Measurements from ENCODE around the gene HENMT1. TPM values are rescaled to one million over a fixed set of nuclear protein-coding genes. Genes with fewer than 3 reads are reported as not detected.
A peak's percentile ranks its signal among the peaks of the same experiment; 100 is the strongest.

The HENMT1 gene
- total and polyA plus RNA-seq, 9 of the 15 experiments (the other 6 are each of a cell fraction or from before 2014, with no cell fraction given) = not detected

GRCh38 chr1:108664481-108664880, 3.6 kb upstream of the HENMT1 start:
- H3K36me3 ChIP-seq (ENCODE audit: control insufficient read depth, insufficient read depth, low read length) = no peaks in the 10 kb centered on the region
- peak overlapping the region in 1 of 2 experiments; percentile 37; a peak in 1 of 4 replicates for H3K9ac ChIP-seq (ENCODE audit: insufficient read depth in 1 of 2, low read depth in 2 of 2, low read length in 2 of 2)
- H3K79me2 ChIP-seq (ENCODE audit: control insufficient read depth, insufficient read depth, low read length) = no peaks in the 10 kb centered on the region
- no peak overlapping the region for H3K4me2 ChIP-seq (ENCODE audit: insufficient read depth, low read length)
- H3K27me3 ChIP-seq (ENCODE audit: control insufficient read depth in 2 of 2, insufficient read depth in 2 of 2, low read length in 2 of 2) = no peaks in the 10 kb centered on the region
- TF ChIP-seq JUND (IDR thresholded peaks at IDR 0.05; ENCODE audit: borderline replicate concordance, low read depth, low read length) (no peak), JUND (tag; IDR thresholded peaks at IDR 0.05; ENCODE audit: borderline replicate concordance, low read depth, low read length) (no peak), KAT2B (IDR thresholded peaks at IDR 0.05; ENCODE audit: low read depth, low read length) (no peak), SMAD2 (IDR thresholded peaks at IDR 0.05; ENCODE audit: low read depth, low read length) (no peak)
- TF ChIP-seq, protein P1, sequence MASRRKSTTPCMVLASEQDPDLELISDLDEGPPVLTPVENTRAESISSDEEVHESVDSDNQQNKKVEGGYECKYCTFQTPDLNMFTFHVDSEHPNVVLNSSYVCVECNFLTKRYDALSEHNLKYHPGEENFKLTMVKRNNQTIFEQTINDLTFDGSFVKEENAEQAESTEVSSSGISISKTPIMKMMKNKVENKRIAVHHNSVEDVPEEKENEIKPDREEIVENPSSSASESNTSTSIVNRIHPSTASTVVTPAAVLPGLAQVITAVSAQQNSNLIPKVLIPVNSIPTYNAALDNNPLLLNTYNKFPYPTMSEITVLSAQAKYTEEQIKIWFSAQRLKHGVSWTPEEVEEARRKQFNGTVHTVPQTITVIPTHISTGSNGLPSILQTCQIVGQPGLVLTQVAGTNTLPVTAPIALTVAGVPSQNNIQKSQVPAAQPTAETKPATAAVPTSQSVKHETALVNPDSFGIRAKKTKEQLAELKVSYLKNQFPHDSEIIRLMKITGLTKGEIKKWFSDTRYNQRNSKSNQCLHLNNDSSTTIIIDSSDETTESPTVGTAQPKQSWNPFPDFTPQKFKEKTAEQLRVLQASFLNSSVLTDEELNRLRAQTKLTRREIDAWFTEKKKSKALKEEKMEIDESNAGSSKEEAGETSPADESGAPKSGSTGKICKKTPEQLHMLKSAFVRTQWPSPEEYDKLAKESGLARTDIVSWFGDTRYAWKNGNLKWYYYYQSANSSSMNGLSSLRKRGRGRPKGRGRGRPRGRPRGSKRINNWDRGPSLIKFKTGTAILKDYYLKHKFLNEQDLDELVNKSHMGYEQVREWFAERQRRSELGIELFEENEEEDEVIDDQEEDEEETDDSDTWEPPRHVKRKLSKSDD (conservative IDR thresholded peaks at IDR 0.05; ENCODE audit: low read length) = no peak
- no peak overlapping the region for H3K4me3 ChIP-seq
- H2AFZ ChIP-seq (ENCODE audit: low read depth, low read length) = peak overlapping the region; percentile 64
- H3K27ac ChIP-seq (ENCODE audit: extremely low read depth, low read depth, low read length) = no peak overlapping the region
- H3K4me1 ChIP-seq (replicated peaks in 1 of 2; ENCODE audit: control insufficient read depth in 2 of 2, insufficient read depth in 2 of 2, low read length in 2 of 2) = no peaks in the 10 kb centered on the region
- no peaks in the 10 kb centered on the region for H3K9me1 ChIP-seq (ENCODE audit: control insufficient read depth, insufficient read depth, low read length)
- FAIRE-seq = no peak
- peak; percentile 44 for ATAC-seq
- intact Hi-C loops (cut with micrococcal nuclease) = no loop called here
- no peaks in the 10 kb centered on the region for H3K9me3 ChIP-seq (replicated peaks; ENCODE audit: control insufficient read depth, insufficient read depth, low read depth, low read length)
- no peak for DNase-seq (ENCODE audit: extremely low read depth in 1 of 4, low spot score in 3 of 4)
- in situ Hi-C loops (cut with MboI) = no loop called here
- POLR2A ChIA-PET = interaction anchor here (0.6 kb wide), 1 partner anchor 32 kb away, joined by 3 read pairs; no protein-coding TSS in a partner anchor
- 54% methylated on average over 6 of the region's 6 CpGs for WGBS (ENCODE audit: insufficient coverage, low coverage, missing lambda C conversion rate)
- CTCF ChIA-PET (ENCODE audit: low intra/inter-chr PET ratio) = no interaction called here
- no peaks in the 10 kb centered on the region for H4K20me1 ChIP-seq (replicated peaks; ENCODE audit: control insufficient read depth, insufficient read depth, low read length)
- no TSS peak for BruUV-seq (replicated peaks)
